ENCODE data around the gene FBXO24. TPM values are rescaled to one million over a fixed set of nuclear protein-coding genes. Genes with fewer than 3 reads are reported as not detected.
A peak's percentile ranks its signal among the peaks of the same experiment; 100 is the strongest.

Gene FBXO24
- total and polyA plus RNA-seq, 8 donors = 0.37 to 0.88 (median 0.44) TPM; not detected in 3

DNA sequence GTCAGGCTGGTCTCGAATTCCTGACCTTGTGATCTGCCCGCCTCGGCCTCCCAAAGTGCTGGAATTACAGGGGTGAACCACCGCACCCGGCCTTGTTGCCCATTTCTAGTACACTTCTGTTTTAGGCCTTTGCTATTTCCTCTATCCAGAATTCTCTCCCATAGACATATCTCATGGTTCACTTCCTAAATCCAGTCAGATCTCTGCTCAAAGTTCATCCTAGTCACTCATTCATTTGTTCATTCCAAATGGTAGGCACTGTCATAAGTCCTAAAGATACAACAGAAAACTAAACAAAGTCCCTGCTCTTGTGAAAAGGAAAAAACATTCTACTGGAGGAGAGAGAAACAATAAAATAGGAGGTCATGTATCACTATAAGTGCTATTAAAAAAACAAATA lies 23.8 kb downstream of the FBXO24 start:
- intact Hi-C loops (cut with DNase I; ENCODE audit: low total_unique reads) = no loop called here
- TF ChIP-seq POLR2AphosphoS5 (IDR thresholded peaks at IDR 0.05) = no peak
- TF ChIP-seq, protein P1, sequence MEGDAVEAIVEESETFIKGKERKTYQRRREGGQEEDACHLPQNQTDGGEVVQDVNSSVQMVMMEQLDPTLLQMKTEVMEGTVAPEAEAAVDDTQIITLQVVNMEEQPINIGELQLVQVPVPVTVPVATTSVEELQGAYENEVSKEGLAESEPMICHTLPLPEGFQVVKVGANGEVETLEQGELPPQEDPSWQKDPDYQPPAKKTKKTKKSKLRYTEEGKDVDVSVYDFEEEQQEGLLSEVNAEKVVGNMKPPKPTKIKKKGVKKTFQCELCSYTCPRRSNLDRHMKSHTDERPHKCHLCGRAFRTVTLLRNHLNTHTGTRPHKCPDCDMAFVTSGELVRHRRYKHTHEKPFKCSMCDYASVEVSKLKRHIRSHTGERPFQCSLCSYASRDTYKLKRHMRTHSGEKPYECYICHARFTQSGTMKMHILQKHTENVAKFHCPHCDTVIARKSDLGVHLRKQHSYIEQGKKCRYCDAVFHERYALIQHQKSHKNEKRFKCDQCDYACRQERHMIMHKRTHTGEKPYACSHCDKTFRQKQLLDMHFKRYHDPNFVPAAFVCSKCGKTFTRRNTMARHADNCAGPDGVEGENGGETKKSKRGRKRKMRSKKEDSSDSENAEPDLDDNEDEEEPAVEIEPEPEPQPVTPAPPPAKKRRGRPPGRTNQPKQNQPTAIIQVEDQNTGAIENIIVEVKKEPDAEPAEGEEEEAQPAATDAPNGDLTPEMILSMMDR (IDR thresholded peaks at IDR 0.05) = no peak
- no peak for TF ChIP-seq EP300 (IDR thresholded peaks at IDR 0.05)
- TF ChIP-seq POLR2A (IDR thresholded peaks at IDR 0.05) = no peak
- Histone ChIP-seq H3K27me3 (peaks cover 0 to 2% (median 0%) of the 10 kb centered on the region in 3 donors), H3K36me3 (peaks cover 0 to 10% (median 4%) of the 10 kb centered on the region in 4 donors), H3K4me3 (no peak overlapping the region), H3K27ac (no peak overlapping the region), H3K9me3 (no peaks in the 10 kb centered on the region), H3K4me1 (peaks cover 15 to 33% (median 30%) of the 10 kb centered on the region in 4 donors)
- 89 to 95% (median 93%) methylated on average over 5 of the region's 5 CpGs for WGBS, 5 donors
- DNase-seq = no peak

DNA sequence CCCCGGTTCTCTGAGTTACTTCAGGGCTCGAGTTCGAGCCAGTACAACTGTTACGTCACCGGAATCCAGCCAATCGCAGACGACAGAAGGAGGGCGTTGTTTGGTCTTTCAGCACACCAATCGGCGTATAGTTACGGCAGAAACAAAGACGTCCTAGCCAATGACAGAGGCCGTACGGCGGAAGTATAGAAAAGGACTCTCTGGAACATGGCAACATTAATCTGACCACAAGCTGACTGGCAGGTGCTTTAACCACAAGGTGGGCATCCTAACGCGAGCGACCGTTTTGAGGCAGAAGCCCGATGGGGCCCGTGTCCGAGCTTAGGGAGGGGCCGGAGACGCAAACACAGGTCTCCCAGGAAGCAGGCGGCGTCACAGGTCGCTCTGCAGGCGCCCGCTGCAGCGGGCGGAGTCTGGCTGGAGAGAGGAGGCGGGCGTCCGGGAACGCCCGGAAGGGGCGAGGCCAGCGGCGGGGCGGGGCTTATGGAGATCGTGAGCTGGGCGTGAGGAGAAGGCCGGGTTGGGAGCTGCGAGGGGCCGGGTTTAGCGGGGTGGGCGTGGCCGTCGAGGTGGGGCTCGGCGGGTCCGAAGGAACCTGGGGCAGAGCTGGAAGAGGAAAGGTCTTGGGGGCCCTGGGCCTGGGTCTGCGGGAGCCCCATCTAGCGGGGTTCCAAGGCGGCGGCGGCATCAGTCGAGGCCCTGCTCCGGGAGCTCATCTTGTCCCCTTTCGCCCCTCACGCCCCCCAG lies 26.0 kb downstream of the FBXO24 start, which contains the start of gene MOSPD3:
MOSPD3 (plus strand) TSS at position 558 of the 747 bp plus-strand sequence. CDS start 252 bp downstream, outside the sequence.
- DNase-seq = peak; percentile 99 to 100
- intact Hi-C loops (cut with DNase I; ENCODE audit: low total_unique reads) = no loop called here
- no peaks in the 10 kb centered on the region for H3K27me3 ChIP-seq
- TF ChIP-seq EP300 (IDR thresholded peaks at IDR 0.05) (peak; percentile 19), POLR2AphosphoS5 (IDR thresholded peaks at IDR 0.05) (peak; percentile 56 to 86 (median 82)), POLR2A (IDR thresholded peaks at IDR 0.05) (peak in 2 of 4 donors; percentile 8 to 23)
- TF ChIP-seq, protein P1 (IDR thresholded peaks at IDR 0.05) = peak in 1 of 7 experiments; percentile 21
- peaks cover 9 to 22% (median 20%) of the 10 kb centered on the region in 4 donors for H3K4me1 ChIP-seq
- peaks cover 0 to 22% (median 14%) of the 10 kb centered on the region in 4 donors for H3K36me3 ChIP-seq
- WGBS, 5 donors = 0 to 1% (median 0%) methylated on average over 24 to 61 of the region's 61 CpGs
- no peaks in the 10 kb centered on the region for H3K9me3 ChIP-seq
- peak within 1 kb of the TSS; percentile 70 to 89 (median 86) for H3K4me3 ChIP-seq
- H3K27ac ChIP-seq = peak within 1 kb of the TSS; percentile 88 to 98 (median 96)

DNA sequence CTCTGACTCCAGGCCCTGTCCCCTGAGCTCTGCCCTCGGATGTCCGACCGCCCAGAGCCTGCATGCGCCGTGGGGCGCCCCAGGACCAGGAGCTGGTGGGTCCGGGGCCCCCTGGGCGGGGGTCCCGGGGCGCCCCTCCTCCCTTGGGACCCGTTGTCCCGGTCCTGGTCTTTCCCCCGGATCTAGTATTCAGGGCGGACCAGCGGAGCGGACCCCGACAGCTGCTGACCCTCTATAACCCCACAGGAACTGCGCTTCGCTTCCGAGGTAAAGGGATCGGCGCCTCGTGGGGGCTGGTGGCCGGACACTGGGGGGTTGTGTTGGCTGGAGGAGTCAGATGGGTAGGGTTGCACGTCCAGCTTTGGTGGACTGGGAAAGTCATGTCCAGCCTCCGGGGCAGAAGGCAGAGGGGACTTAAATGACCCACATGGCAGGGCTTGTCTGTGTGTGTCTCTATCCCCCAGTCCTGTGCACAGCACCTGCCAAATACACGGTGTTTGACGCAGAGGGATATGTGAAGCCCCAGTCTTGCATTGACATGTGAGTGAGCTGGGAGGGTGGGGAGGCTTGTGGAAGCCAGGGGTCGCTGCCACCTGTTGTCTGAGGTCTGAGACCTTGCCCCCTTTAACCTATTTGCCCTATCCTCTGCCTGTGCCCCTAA lies 26.7 kb downstream of the FBXO24 start:
- H3K27ac ChIP-seq = peak overlapping the region; percentile 53 to 98 (median 95)
- peak in 1 of 2 donors; percentile 57 for DNase-seq
- H3K4me1 ChIP-seq = peaks cover 9 to 22% (median 20%) of the 10 kb centered on the region in 4 donors
- WGBS, 5 donors = 1 to 6% (median 3%) methylated on average over 11 to 29 of the region's 29 CpGs
- H3K27me3 ChIP-seq = no peaks in the 10 kb centered on the region
- peak overlapping the region; percentile 70 to 89 (median 86) for H3K4me3 ChIP-seq
- peaks cover 0 to 22% (median 14%) of the 10 kb centered on the region in 4 donors for H3K36me3 ChIP-seq
- intact Hi-C loops (cut with DNase I; ENCODE audit: low total_unique reads) = no loop called here
- no peaks in the 10 kb centered on the region for H3K9me3 ChIP-seq
- no peak for TF ChIP-seq EP300 (IDR thresholded peaks at IDR 0.05)
- no peak for TF ChIP-seq POLR2AphosphoS5 (IDR thresholded peaks at IDR 0.05)
- TF ChIP-seq, protein P1 (IDR thresholded peaks at IDR 0.05) = no peak
- TF ChIP-seq POLR2A (IDR thresholded peaks at IDR 0.05) = no peak

DNA sequence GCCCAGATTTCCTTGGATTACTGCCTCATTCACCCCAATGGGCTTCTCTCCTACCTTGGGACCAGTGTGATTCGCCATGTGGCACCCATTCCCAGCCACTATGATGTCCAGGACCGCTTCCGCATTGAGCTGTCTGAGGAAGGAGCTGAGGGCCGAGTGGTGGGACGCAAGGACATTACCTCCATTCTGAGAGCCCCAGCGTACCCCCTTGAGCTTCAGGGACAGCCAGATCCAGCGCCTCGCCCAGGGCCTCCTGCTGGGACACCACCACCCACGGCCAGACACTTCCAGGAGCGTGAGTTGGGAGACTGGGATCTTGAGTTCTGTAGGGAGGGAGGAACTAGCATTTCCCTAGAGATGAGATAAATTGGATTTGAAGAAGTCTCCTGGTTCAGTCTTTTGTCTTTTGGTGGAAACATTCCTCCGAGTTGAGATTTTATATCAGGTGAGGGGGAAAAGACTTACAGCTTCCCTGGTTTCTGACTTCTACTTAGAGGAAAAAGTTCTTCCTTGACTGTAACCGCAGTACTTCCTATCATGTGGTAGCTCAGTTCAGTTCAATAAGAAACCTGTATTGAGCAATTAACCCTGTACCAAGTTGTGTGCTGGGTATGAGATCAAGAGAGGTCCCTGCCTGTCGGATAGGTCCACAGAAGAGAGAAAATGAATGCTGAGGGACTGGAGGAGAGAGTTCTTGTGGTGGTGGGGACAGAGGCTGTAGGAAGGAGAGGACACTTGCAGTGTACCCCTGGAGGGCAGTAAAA lies 27.5 kb downstream of the FBXO24 start:
- no peak for DNase-seq
- Histone ChIP-seq H3K9me3 (no peaks in the 10 kb centered on the region), H3K36me3 (peaks cover 0 to 22% (median 14%) of the 10 kb centered on the region in 4 donors), H3K27me3 (no peaks in the 10 kb centered on the region), H3K4me3 (peak overlapping the region; percentile 70 to 89 (median 86)), H3K4me1 (peaks cover 9 to 22% (median 20%) of the 10 kb centered on the region in 4 donors), H3K27ac (peak overlapping the region in 2 of 5 donors; percentile 88 to 98)
- intact Hi-C loops (cut with DNase I; ENCODE audit: low total_unique reads) = no loop called here
- WGBS, 5 donors = 85 to 96% (median 88%) methylated on average over 7 to 13 of the region's 13 CpGs
- TF ChIP-seq POLR2A (IDR thresholded peaks at IDR 0.05) (no peak), EP300 (IDR thresholded peaks at IDR 0.05) (no peak), POLR2AphosphoS5 (IDR thresholded peaks at IDR 0.05) (no peak)
- TF ChIP-seq, protein P1 (IDR thresholded peaks at IDR 0.05) = no peak

Measured in stomach (tissue), 9 donors.